ENCODE data around the gene ASB3. TPM values are rescaled to one million over a fixed set of nuclear protein-coding genes. Genes with fewer than 3 reads are reported as not detected.

ASB3 gene
- total RNA-seq, 1 experiment from 2014 or later = 23.1 TPM

DNA sequence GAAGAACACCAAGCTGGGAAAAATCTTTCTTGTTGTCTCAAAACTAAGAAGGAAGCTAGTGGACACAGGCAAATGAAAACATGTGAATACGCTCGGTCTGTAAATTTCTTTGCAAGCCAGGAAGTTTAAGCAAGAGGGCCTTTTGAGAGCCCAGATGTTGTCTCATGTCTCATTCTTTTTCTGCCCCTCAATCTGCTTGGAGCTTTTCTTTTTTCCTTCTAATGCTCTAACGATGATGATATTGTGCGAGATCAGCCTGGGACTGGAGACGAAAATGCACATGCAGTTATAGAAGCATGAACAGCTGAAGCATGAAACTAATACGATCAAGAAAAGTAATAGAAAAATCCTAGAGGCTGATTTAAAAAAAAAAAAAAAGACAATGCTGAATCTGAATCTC is 157.8 kb downstream of the ASB3 start:
- no peak overlapping the region for H3K56ac ChIP-seq (ENCODE audit: insufficient read length, low read depth, low read length)
- no peak overlapping the region for H3K14ac ChIP-seq (ENCODE audit: insufficient read depth, low read length)
- no peaks in the 10 kb centered on the region for H3K9me3 Mint-ChIP-seq
- H4K20me1 ChIP-seq (ENCODE audit: control insufficient read depth, insufficient read depth, insufficient read length) = no peaks in the 10 kb centered on the region
- TF ChIP-seq, protein P1, sequence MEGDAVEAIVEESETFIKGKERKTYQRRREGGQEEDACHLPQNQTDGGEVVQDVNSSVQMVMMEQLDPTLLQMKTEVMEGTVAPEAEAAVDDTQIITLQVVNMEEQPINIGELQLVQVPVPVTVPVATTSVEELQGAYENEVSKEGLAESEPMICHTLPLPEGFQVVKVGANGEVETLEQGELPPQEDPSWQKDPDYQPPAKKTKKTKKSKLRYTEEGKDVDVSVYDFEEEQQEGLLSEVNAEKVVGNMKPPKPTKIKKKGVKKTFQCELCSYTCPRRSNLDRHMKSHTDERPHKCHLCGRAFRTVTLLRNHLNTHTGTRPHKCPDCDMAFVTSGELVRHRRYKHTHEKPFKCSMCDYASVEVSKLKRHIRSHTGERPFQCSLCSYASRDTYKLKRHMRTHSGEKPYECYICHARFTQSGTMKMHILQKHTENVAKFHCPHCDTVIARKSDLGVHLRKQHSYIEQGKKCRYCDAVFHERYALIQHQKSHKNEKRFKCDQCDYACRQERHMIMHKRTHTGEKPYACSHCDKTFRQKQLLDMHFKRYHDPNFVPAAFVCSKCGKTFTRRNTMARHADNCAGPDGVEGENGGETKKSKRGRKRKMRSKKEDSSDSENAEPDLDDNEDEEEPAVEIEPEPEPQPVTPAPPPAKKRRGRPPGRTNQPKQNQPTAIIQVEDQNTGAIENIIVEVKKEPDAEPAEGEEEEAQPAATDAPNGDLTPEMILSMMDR (conservative IDR thresholded peaks at IDR 0.05) = no peak
- H2BK15ac ChIP-seq (ENCODE audit: low read depth, low read length) = no peak overlapping the region
- H3K79me1 ChIP-seq (ENCODE audit: insufficient read depth, low read depth, low read length, poor library complexity, severe bottlenecking) = no peaks in the 10 kb centered on the region
- no peak overlapping the region for H4K8ac ChIP-seq (replicated peaks; ENCODE audit: insufficient read length, low read depth, low read length)
- no peak overlapping the region for H3K4me2 ChIP-seq (ENCODE audit: insufficient read depth, insufficient read length, low read length)
- no peaks in the 10 kb centered on the region for H3K9me3 ChIP-seq (ENCODE audit: control insufficient read depth, low read depth, low read length)
- no peak overlapping the region for H3K18ac ChIP-seq (ENCODE audit: insufficient read length, low read depth, low read length)
- no peak overlapping the region for H2AFZ ChIP-seq (ENCODE audit: low read length)
- H3K27me3 Mint-ChIP-seq (ENCODE audit: low read depth) = no peaks in the 10 kb centered on the region
- H3K27ac ChIP-seq (ENCODE audit: insufficient read length, low read depth, low read length) = no peak overlapping the region
- no peaks in the 10 kb centered on the region for H3K79me2 ChIP-seq (ENCODE audit: insufficient read depth, low read length)
- H3K23ac ChIP-seq (ENCODE audit: insufficient read length, low read depth, low read length) = no peak overlapping the region
- no peak overlapping the region for H4K5ac ChIP-seq (ENCODE audit: insufficient read length, low read depth, low read length)
- H3K4ac ChIP-seq (ENCODE audit: low read depth, low read length) = no peak overlapping the region
- no peak overlapping the region for H3K4me3 Mint-ChIP-seq
- no peak overlapping the region for H2BK12ac ChIP-seq (ENCODE audit: insufficient read length, low read depth, low read length)
- no peaks in the 10 kb centered on the region for H3K27me3 ChIP-seq (ENCODE audit: insufficient read depth, low read length)
- no peak overlapping the region for H3T11ph ChIP-seq (ENCODE audit: low read length)
- H3K27ac Mint-ChIP-seq = no peak overlapping the region
- no peak overlapping the region for H4K91ac ChIP-seq (ENCODE audit: insufficient read length, low read depth, low read length)
- no peak overlapping the region for H2BK120ac ChIP-seq (ENCODE audit: low read depth, low read length, poor library complexity, severe bottlenecking)
- no peaks in the 10 kb centered on the region; a peak in 1 of 7 replicates for H3K36me3 Mint-ChIP-seq (ENCODE audit: insufficient read depth in 1 of 3, low read depth in 3 of 3)
- no peak for DNase-seq
- H3K4me1 Mint-ChIP-seq = peaks cover 7 to 10% of the 10 kb centered on the region in 2 experiments
- no peak overlapping the region for H2AK5ac ChIP-seq (ENCODE audit: insufficient read length, low read length)
- H2BK20ac ChIP-seq (ENCODE audit: low read depth, low read length, poor library complexity, severe bottlenecking) = no peak overlapping the region
- H3K9ac ChIP-seq (ENCODE audit: extremely low read depth, insufficient read length, low read length) = no peak overlapping the region
- H3K23me2 ChIP-seq (ENCODE audit: insufficient read length, low read depth, low read length, poor library complexity, severe bottlenecking) = no peaks in the 10 kb centered on the region
- no CpG with 5 or more reads among the region's 6 CpGs for WGBS (ENCODE audit: extremely low coverage, insufficient read length, low lambda C conversion rate)
- H3K4me1 ChIP-seq (ENCODE audit: insufficient read depth, low read length) = no peaks in the 10 kb centered on the region
- H2BK5ac ChIP-seq (ENCODE audit: insufficient read length, low read length) = no peak overlapping the region

Data from H9 (cell line).